ENCODE results near the gene CYP2S1. TPM values are rescaled to one million over a fixed set of nuclear protein-coding genes. Genes with fewer than 3 reads are reported as not detected.
"Not testable (repeated sequence)": the region's sequence is repeated elsewhere in the genome, so short reads cannot be mapped to it uniquely, and the experiment has no call there.

The CYP2S1 gene
- total and polyA plus RNA-seq, 2 of the 4 experiments (the other 2 are of a cell fraction), result 0.54 to 2.1 TPM

GRCh38 chr19:41229338-41229737, 36.3 kb downstream of the CYP2S1 start:
- H3K56ac ChIP-seq (ENCODE audit: extremely low read depth, insufficient read depth, low read length); ATAC-seq (ENCODE audit: low read depth); H3K9me3 ChIP-seq (ENCODE audit: control insufficient read depth, insufficient read depth, low read length); H2BK120ac ChIP-seq (ENCODE audit: low read depth, low read length); in situ Hi-C loops (cut with MboI; ENCODE audit: low sequenced_read_pairs); CTCF ChIA-PET; POLR2A ChIA-PET (ENCODE audit: unreplicated experiment); intact Hi-C loops (cut with micrococcal nuclease); H3K4me3 ChIP-seq (ENCODE audit: insufficient read depth, low read depth, low read length); BruUV-seq (replicated peaks); dilution Hi-C loops (cut with HindIII; ENCODE audit: low sequenced_read_pairs, unreplicated experiment); H3K27me3 ChIP-seq (ENCODE audit: control insufficient read depth, insufficient read depth, low read length); H3K4me2 ChIP-seq (ENCODE audit: low read depth, low read length); H2BK15ac ChIP-seq (ENCODE audit: low read depth, low read length); H2AFZ ChIP-seq (replicated peaks; ENCODE audit: low read length, poor library complexity): not testable (repeated sequence)
- Histone ChIP-seq H2BK5ac (ENCODE audit: low read depth, low read length, poor library complexity, severe bottlenecking) (peak overlapping the region; percentile 96), H3K79me1 (ENCODE audit: low read depth in 1 of 2, low read length in 2 of 2) (peaks cover 51 to 78% of the 10 kb centered on the region in 2 experiments), H4K5ac (ENCODE audit: low read depth, low read length) (peak overlapping the region; percentile 66), H3K9me1 (ENCODE audit: insufficient read depth, low read length) (peaks cover 27% of the 10 kb centered on the region), H4K20me1 (ENCODE audit: insufficient read depth, low read length) (peaks cover 43% of the 10 kb centered on the region), H4K8ac (ENCODE audit: low read depth in 2 of 2, low read length in 2 of 2) (peak overlapping the region; percentile 11 to 80; a peak in 3 of 4 replicates), H2BK20ac (ENCODE audit: low read depth, low read length) (peak overlapping the region; percentile 55; the same call in 1 of the 2 replicates), H3K4me1 (ENCODE audit: control insufficient read depth, insufficient read depth, low read length) (peaks cover 19% of the 10 kb centered on the region), H3K4ac (ENCODE audit: low read depth, low read length) (peak overlapping the region; percentile 76), H2AK9ac (replicated peaks; ENCODE audit: low read depth, low read length, poor library complexity) (peak overlapping the region; percentile 43), H3K36me3 (ENCODE audit: control insufficient read depth, insufficient read depth, low read length) (peaks cover 59% of the 10 kb centered on the region), H3K18ac (ENCODE audit: low read depth, low read length) (peak overlapping the region; percentile 78; the same call in 1 of the 2 replicates), H3K9ac (ENCODE audit: low read depth, low read length) (0 out of 2 replicates have a peak overlapping the region, but pooled peaks have one; percentile 15), H4K91ac (ENCODE audit: insufficient read depth, low read depth, low read length) (peak overlapping the region; percentile 62), H3K14ac (replicated peaks; ENCODE audit: low read depth, low read length) (peak overlapping the region; percentile 94), H2AK5ac (ENCODE audit: low read depth, low read length) (peak overlapping the region; percentile 95), H3K23ac (ENCODE audit: low read depth, low read length) (peak overlapping the region; percentile 97), H3K27ac (ENCODE audit: insufficient read depth, low read length) (peak overlapping the region; percentile 36)
- DNase-seq, result peak; percentile 75
- TF ChIP-seq FOS (IDR thresholded peaks at IDR 0.05; ENCODE audit: low read depth, low read length), result peak; percentile 37; the same call in 1 of the 2 replicates
- WGBS, 2 experiments (ENCODE audit: extremely low coverage in 2 of 2, insufficient read length in 1 of 2), result 90% methylated on average over 2 of the region's 5 CpGs; no CpG with 5 or more reads in 1 of the 2 experiments
